Measurements from ENCODE around the gene NDUFAF8. TPM values are rescaled to one million over a fixed set of nuclear protein-coding genes. Genes with fewer than 3 reads are reported as not detected.

The NDUFAF8 gene
- total and polyA plus RNA-seq, 10 of the 15 experiments (the other 5 are each of a cell fraction or from before 2014, with no cell fraction given), result 22.0 to 307 (median 106) TPM

DNA sequence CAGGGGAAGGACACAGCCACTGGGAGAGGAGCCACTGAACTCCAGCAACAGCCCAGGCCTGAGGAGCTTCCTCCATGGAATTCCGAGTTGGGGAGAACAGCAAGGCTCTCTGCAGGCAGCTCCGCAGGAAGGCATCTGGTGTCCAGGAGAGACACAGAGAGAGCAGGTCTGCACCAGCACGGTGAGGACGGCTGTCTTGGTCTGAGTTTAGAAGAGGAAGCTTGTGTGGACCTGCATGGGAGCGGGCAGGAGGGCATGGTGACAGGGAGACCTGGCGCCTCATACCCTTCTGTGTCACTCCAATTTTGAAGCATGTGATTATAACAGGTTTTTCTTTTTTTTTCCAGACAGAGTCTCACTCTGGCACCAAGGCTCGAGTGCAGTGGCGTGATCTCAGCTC is 49.6 kb downstream of the NDUFAF8 start:
- ChIA-PET SMC1A (ENCODE audit: uncharacterized antibody, unreplicated experiment) (no interaction called here), RAD21 (ENCODE audit: unreplicated experiment) (no interaction called here), POLR2A (no interaction called here), CTCF (interaction anchor here (1.9 kb wide), 1 partner anchor 196 kb away, joined by 7 read pairs; no protein-coding TSS in a partner anchor)
- peaks cover 0 to 4% of the 10 kb centered on the region in 2 experiments; a peak in 2 of 4 replicates for H3K36me3 ChIP-seq (ENCODE audit: control insufficient read depth in 2 of 2, insufficient read depth in 2 of 2, low read length in 1 of 2)
- H3K4me3 ChIP-seq, result no peak overlapping the region
- 83% methylated on average over 7 of the region's 8 CpGs for WGBS (ENCODE audit: insufficient coverage, insufficient replicate concordance, low lambda C conversion rate, missing lambda C conversion rate)
- H3K27me3 ChIP-seq (replicated peaks in 1 of 2; ENCODE audit: control insufficient read depth in 2 of 2, insufficient read depth in 2 of 2, low read length in 1 of 2), result no peaks in the 10 kb centered on the region
- H2AFZ ChIP-seq (ENCODE audit: control insufficient read depth, low read depth, low read length), result no peak overlapping the region
- H3K4me2 ChIP-seq (ENCODE audit: control insufficient read depth, insufficient read depth), result no peak overlapping the region
- no peak for ATAC-seq
- no TSS peak for BruUV-seq (replicated peaks)
- H3K27ac ChIP-seq (ENCODE audit: control insufficient read depth, insufficient read depth), result no peak overlapping the region
- no peak for FAIRE-seq
- no peak overlapping the region for H3K9ac ChIP-seq (ENCODE audit: control insufficient read depth, insufficient read depth, low read length)
- DNase-seq (ENCODE audit: low read depth, low spot score), result no peak
- in situ Hi-C loops (cut with MboI), result no loop called here
- intact Hi-C loops (cut with micrococcal nuclease; ENCODE audit: unreplicated experiment), result no loop called here
- H3K9me3 ChIP-seq (replicated peaks; ENCODE audit: control insufficient read depth, insufficient read depth, low read length), result no peaks in the 10 kb centered on the region
- no peaks in the 10 kb centered on the region for H4K20me1 ChIP-seq (ENCODE audit: control insufficient read depth, insufficient read depth)
- TF ChIP-seq GATAD2B (conservative IDR thresholded peaks at IDR 0.05; ENCODE audit: low read depth) (no peak), YBX1 (IDR thresholded peaks at IDR 0.05) (no peak), ASH2L (IDR thresholded peaks at IDR 0.05; ENCODE audit: borderline replicate concordance, low read depth) (no peak), CBX3 (IDR thresholded peaks at IDR 0.05; ENCODE audit: borderline replicate concordance, low read depth) (no peak), POU2F2 (IDR thresholded peaks at IDR 0.05; ENCODE audit: borderline replicate concordance, low read depth, low read length) (no peak), MEF2B (IDR thresholded peaks at IDR 0.05; ENCODE audit: partially characterized antibody, poor library complexity, severe bottlenecking) (no peak), NRF1 (conservative IDR thresholded peaks at IDR 0.05; ENCODE audit: low read depth, low read length) (no peak), MTA2 (IDR thresholded peaks at IDR 0.05; ENCODE audit: low read depth) (no peak), KDM1A (IDR thresholded peaks at IDR 0.05; ENCODE audit: borderline replicate concordance) (no peak), MXI1 (IDR thresholded peaks at IDR 0.05; ENCODE audit: low read depth, low read length) (no peak), SMAD1 (IDR thresholded peaks at IDR 0.05; ENCODE audit: low read depth, partially characterized antibody) (no peak), EED (IDR thresholded peaks at IDR 0.05; ENCODE audit: low read depth) (no peak), HDGF (IDR thresholded peaks at IDR 0.05) (no peak)
- TF ChIP-seq, protein P1, sequence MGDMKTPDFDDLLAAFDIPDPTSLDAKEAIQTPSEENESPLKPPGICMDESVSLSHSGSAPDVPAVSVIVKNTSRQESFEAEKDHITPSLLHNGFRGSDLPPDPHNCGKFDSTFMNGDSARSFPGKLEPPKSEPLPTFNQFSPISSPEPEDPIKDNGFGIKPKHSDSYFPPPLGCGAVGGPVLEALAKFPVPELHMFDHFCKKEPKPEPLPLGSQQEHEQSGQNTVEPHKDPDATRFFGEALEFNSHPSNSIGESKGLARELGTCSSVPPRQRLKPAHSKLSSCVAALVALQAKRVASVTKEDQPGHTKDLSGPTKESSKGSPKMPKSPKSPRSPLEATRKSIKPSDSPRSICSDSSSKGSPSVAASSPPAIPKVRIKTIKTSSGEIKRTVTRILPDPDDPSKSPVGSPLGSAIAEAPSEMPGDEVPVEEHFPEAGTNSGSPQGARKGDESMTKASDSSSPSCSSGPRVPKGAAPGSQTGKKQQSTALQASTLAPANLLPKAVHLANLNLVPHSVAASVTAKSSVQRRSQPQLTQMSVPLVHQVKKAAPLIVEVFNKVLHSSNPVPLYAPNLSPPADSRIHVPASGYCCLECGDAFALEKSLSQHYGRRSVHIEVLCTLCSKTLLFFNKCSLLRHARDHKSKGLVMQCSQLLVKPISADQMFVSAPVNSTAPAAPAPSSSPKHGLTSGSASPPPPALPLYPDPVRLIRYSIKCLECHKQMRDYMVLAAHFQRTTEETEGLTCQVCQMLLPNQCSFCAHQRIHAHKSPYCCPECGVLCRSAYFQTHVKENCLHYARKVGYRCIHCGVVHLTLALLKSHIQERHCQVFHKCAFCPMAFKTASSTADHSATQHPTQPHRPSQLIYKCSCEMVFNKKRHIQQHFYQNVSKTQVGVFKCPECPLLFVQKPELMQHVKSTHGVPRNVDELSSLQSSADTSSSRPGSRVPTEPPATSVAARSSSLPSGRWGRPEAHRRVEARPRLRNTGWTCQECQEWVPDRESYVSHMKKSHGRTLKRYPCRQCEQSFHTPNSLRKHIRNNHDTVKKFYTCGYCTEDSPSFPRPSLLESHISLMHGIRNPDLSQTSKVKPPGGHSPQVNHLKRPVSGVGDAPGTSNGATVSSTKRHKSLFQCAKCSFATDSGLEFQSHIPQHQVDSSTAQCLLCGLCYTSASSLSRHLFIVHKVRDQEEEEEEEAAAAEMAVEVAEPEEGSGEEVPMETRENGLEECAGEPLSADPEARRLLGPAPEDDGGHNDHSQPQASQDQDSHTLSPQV (IDR thresholded peaks at IDR 0.05), result no peak
- TF ChIP-seq, protein P2, sequence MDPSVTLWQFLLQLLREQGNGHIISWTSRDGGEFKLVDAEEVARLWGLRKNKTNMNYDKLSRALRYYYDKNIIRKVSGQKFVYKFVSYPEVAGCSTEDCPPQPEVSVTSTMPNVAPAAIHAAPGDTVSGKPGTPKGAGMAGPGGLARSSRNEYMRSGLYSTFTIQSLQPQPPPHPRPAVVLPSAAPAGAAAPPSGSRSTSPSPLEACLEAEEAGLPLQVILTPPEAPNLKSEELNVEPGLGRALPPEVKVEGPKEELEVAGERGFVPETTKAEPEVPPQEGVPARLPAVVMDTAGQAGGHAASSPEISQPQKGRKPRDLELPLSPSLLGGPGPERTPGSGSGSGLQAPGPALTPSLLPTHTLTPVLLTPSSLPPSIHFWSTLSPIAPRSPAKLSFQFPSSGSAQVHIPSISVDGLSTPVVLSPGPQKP (IDR thresholded peaks at IDR 0.05; ENCODE audit: low read depth, low read length), result no peak
- TF ChIP-seq, protein P3, sequence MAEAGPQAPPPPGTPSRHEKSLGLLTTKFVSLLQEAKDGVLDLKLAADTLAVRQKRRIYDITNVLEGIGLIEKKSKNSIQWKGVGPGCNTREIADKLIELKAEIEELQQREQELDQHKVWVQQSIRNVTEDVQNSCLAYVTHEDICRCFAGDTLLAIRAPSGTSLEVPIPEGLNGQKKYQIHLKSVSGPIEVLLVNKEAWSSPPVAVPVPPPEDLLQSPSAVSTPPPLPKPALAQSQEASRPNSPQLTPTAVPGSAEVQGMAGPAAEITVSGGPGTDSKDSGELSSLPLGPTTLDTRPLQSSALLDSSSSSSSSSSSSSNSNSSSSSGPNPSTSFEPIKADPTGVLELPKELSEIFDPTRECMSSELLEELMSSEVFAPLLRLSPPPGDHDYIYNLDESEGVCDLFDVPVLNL (IDR thresholded peaks at IDR 0.05; ENCODE audit: low read depth, low read length), result no peak
- TF ChIP-seq, protein P4, sequence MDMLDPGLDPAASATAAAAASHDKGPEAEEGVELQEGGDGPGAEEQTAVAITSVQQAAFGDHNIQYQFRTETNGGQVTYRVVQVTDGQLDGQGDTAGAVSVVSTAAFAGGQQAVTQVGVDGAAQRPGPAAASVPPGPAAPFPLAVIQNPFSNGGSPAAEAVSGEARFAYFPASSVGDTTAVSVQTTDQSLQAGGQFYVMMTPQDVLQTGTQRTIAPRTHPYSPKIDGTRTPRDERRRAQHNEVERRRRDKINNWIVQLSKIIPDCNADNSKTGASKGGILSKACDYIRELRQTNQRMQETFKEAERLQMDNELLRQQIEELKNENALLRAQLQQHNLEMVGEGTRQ (IDR thresholded peaks at IDR 0.05; ENCODE audit: borderline replicate concordance, low read depth, low read length), result no peak
- H3K79me2 ChIP-seq (ENCODE audit: control insufficient read depth, insufficient read depth, low read length), result peaks cover 27% of the 10 kb centered on the region
- peaks cover 9% of the 10 kb centered on the region for H3K4me1 ChIP-seq (ENCODE audit: control insufficient read depth, insufficient read depth, low read length)

All from GM12878 (cell line).